Ovary (tissue), 9 donors: ENCODE measurements around the gene TMCC2. TPM values are rescaled to one million over a fixed set of nuclear protein-coding genes. Genes with fewer than 3 reads are reported as not detected.

ENCODE experiments used
- DNase-seq, 5 donors: peaks; one replicate each; pipeline ENCODE4 v3.0.0-alpha.2; 2019 to 2020
- H3K27ac ChIP-seq, 2 donors: fragments of 200-600 bp; one replicate each; pipeline versions ENCODE4 v1.5.1 to v1.8.0; 2019 to 2022
- H3K27me3 ChIP-seq: fragments of 200-600 bp; one replicate; pipeline ENCODE4 v1.8.0; 2022
- H3K36me3 ChIP-seq: fragments of 200-600 bp; sonication (generic); one replicate; pipeline ENCODE4 v1.5.1; 2019
- H3K4me1 ChIP-seq: one replicate; pipeline ENCODE4 v1.8.1; 2013; ENCODE audit warnings: mild to moderate bottlenecking, moderate library complexity; ENCODE audit not compliant: insufficient read depth
- H3K4me3 ChIP-seq: fragments of 200-600 bp; sonication (generic); one replicate; pipeline ENCODE4 v1.5.1; 2017
- H3K9me3 ChIP-seq, 2 donors: fragments of 200-600 bp in 1 of 2; sonication (generic) in 1 of 2; one replicate each; pipeline versions ENCODE4 v1.5.1 to v1.8.1; 2013 to 2019; ENCODE audit warnings: mild to moderate bottlenecking in 1 of 2, moderate library complexity in 1 of 2
- EP300 ChIP-seq: sonication (generic); formaldehyde crosslinking; IDR thresholded peaks from one replicate; pipeline ENCODE4 v1.6.1; 2017; ENCODE audit warnings: antibody characterized with exemption
- POLR2A ChIP-seq: fragments of 450-650 bp; IDR thresholded peaks from one replicate; pipeline ENCODE4 v1.6.1; 2017; ENCODE audit warnings: antibody characterized with exemption, mild to moderate bottlenecking, moderate library complexity
- WGBS, 3 donors: extraction: QIAGEN DNeasy Blood & Tissue Kit in 1 of 3; methylation state at CpG; one replicate each; pipeline versions ENCODE4 v1.1.5 to v1.1.7; 2013 to 2017; 5-methylcytosine and 5-hydroxymethylcytosine counted together
- intact Hi-C, 4 donors: fragments of 100-400 bp; cut with DNase I; formaldehyde crosslinking; loops; one replicate each; pipeline versions ENCODE4 v1.11.0 to v1.15.1; 2022 to 2023
- polyA plus RNA-seq, 2 donors: library from polyadenylated mRNA; stranded (reverse); fragments of 200-250 nt in 1 of 2; fragments of 350-450 nt in 1 of 2; fragmentation: Illumina TruSeq in 1 of 2; extraction: RNeasy Lipid Tissue Mini Kit (QIAGEN cat#74804) in 1 of 2; gene quantifications; one replicate each; pipeline ENCODE4 v1.2.3, GENCODE V29; 2013 to 2014
- total RNA-seq, 7 donors: library from RNA; depleted of rRNA in 2 of 7; stranded (reverse); fragments of >200 nt in 2 of 7; fragmentation: NEBNext Ultra II Directional in 3 of 7; extraction: Animal tissue kit (Norgen Biotek cat#: 25700) in 3 of 7; gene quantifications; one replicate each; pipeline versions ENCODE4 v1.1.0 to v1.2.4, GENCODE V29; 2016 to 2023
- TF ChIP-seq, protein P1 (sequence below), 3 donors: fragments of 450-650 bp in 2 of 3; fragments of 200-600 bp in 1 of 3; IDR thresholded peaks; one replicate each; pipeline versions ENCODE4 v1.5.1 to v1.8.0; 2016 to 2022; ENCODE audit warnings: antibody characterized with exemption in 3 of 3, mild to moderate bottlenecking in 1 of 3
- donor health status: DM: no; HTN: no; CAD: no; lungs with moderate emphysema.
- donor health status: DM: no; HTN: no; CAD: no.
- donor health status: Bipolar disorder and iron deficiency.
- donor health status: DM: yes; HTN: yes; CAD: no.
- donor health status: DM: no; HTN: no; CAD: no.
- donor health status: DM: yes; HTN: yes; CAD: no.

TMCC2 gene
- total and polyA plus RNA-seq, 9 donors: 2.3 to 11.0 (median 7.8) TPM

- H3K9me3 ChIP-seq: no peaks in the 10 kb centered on the region
- TF ChIP-seq POLR2A (no peak), EP300 (no peak)
- TF ChIP-seq, protein P1, sequence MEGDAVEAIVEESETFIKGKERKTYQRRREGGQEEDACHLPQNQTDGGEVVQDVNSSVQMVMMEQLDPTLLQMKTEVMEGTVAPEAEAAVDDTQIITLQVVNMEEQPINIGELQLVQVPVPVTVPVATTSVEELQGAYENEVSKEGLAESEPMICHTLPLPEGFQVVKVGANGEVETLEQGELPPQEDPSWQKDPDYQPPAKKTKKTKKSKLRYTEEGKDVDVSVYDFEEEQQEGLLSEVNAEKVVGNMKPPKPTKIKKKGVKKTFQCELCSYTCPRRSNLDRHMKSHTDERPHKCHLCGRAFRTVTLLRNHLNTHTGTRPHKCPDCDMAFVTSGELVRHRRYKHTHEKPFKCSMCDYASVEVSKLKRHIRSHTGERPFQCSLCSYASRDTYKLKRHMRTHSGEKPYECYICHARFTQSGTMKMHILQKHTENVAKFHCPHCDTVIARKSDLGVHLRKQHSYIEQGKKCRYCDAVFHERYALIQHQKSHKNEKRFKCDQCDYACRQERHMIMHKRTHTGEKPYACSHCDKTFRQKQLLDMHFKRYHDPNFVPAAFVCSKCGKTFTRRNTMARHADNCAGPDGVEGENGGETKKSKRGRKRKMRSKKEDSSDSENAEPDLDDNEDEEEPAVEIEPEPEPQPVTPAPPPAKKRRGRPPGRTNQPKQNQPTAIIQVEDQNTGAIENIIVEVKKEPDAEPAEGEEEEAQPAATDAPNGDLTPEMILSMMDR (IDR thresholded peaks at IDR 0.05): no peak
- H3K4me1 ChIP-seq: peaks cover 15% of the 10 kb centered on the region
- intact Hi-C loops: no loop called here
- 33 to 44% (median 39%) methylated on average over 10 of the region's 10 CpGs for WGBS, 3 donors
- H3K27ac ChIP-seq: peak overlapping the region in 1 of 2 donors; percentile 63
- no peaks in the 10 kb centered on the region for H3K36me3 ChIP-seq
- H3K27me3 ChIP-seq: no peaks in the 10 kb centered on the region
- DNase-seq: no peak
- H3K4me3 ChIP-seq: no peak overlapping the region
These were observed 85.3 kb downstream of the TMCC2 start for GRCh38 chr1:205312866-205313562.

GRCh38 chr1:205313563-205314308 is 86.0 kb downstream of the TMCC2 start:
- DNase-seq: peak; percentile 48 to 82 (median 63)
- no peaks in the 10 kb centered on the region for H3K9me3 ChIP-seq
- H3K4me1 ChIP-seq: peaks cover 15% of the 10 kb centered on the region
- no peak overlapping the region for H3K4me3 ChIP-seq
- intact Hi-C loops: no loop called here
- peak overlapping the region; percentile 53 to 63 for H3K27ac ChIP-seq
- 6 to 17% (median 7%) methylated on average over 21 of the region's 21 CpGs for WGBS, 3 donors
- no peaks in the 10 kb centered on the region for H3K36me3 ChIP-seq
- H3K27me3 ChIP-seq: no peaks in the 10 kb centered on the region
- TF ChIP-seq, protein P1 (IDR thresholded peaks at IDR 0.05): no peak
- no peak for TF ChIP-seq EP300
- no peak for TF ChIP-seq POLR2A

DNA sequence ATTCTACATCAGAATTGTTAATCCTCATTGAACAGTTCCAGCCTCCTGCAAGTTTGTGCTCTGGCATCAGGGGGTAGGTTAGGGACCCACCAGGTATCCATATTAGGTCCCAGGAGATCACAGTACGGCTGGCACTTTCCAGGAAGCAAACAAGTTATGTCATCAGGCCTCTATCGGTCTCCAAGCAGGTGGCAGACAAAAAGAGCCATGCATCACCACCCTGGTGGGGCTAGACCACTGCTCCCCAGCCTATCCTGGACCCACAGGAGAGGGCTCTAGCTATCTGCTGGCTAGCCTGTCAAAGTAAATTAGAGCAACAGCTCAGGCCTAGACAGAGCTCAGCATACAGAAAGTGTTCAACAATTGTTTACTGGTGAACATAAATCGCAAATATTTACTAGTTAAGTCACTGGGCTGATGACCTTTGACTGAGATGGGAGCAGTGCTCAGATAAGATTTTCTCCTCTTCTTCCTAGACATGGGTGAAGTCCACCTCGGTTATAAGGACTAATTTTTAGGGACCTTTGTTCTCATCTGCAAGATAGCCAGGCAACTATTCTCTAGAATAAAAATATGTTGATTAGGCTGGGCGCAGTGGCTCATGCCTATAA is 87.4 kb downstream of the TMCC2 start:
- intact Hi-C loops: no loop called here
- no peak for DNase-seq
- WGBS, 3 donors: 89 to 90% (median 90%) methylated on average over 5 of the region's 5 CpGs

GRCh38 chr1:205316161-205316566 is 88.4 kb downstream of the TMCC2 start:
- DNase-seq: no peak
- intact Hi-C loops: no loop called here
- Histone ChIP-seq H3K9me3 (no peaks in the 10 kb centered on the region), H3K27me3 (no peaks in the 10 kb centered on the region), H3K4me1 (peaks cover 22% of the 10 kb centered on the region), H3K4me3 (no peak overlapping the region), H3K36me3 (no peaks in the 10 kb centered on the region), H3K27ac (no peak overlapping the region)
- TF ChIP-seq EP300 (no peak), POLR2A (no peak)
- TF ChIP-seq, protein P1 (IDR thresholded peaks at IDR 0.05): no peak
- 48 to 69% (median 64%) methylated on average over 2 of the region's 2 CpGs for WGBS, 3 donors

More for the DNA sequence above, 87.4 kb downstream of the TMCC2 start:
- Histone ChIP-seq H3K4me3 (no peak overlapping the region), H3K9me3 (no peaks in the 10 kb centered on the region), H3K27ac (no peak overlapping the region), H3K36me3 (no peaks in the 10 kb centered on the region), H3K4me1 (peaks cover 20% of the 10 kb centered on the region), H3K27me3 (no peaks in the 10 kb centered on the region)
- no peak for TF ChIP-seq EP300
- no peak for TF ChIP-seq POLR2A
- TF ChIP-seq, protein P1 (IDR thresholded peaks at IDR 0.05): no peak
